Trophoblast cell (in vitro differentiated cells and primary cell): Measurements from ENCODE around the gene CST6.
"Not testable (repeated sequence)": the region's sequence is repeated elsewhere in the genome, so short reads cannot be mapped to it uniquely, and the experiment has no call there.

Experiments
- DNase-seq, 2 donors: peaks; one replicate each; pipeline ENCODE4 v3.0.0-alpha.2; 2016
- H2AFZ ChIP-seq: 2 replicates; pipeline ENCODE4 v1.6.1; 2013; ENCODE audit warnings: low read length, moderate library complexity, mild to moderate bottlenecking; ENCODE audit not compliant: insufficient read depth, poor library complexity
- H2AK5ac ChIP-seq: 2 replicates; pipeline ENCODE4 v1.6.1; 2013; ENCODE audit warnings: mild to moderate bottlenecking, low read length
- H2BK120ac ChIP-seq: 2 replicates; pipeline ENCODE4 v1.6.1; 2013; ENCODE audit warnings: low read length, mild to moderate bottlenecking, moderate library complexity; ENCODE audit not compliant: insufficient read depth, poor library complexity
- H2BK12ac ChIP-seq: 2 replicates; pipeline ENCODE4 v1.6.1; 2013; ENCODE audit warnings: mild to moderate bottlenecking, low read length, moderate library complexity
- H2BK5ac ChIP-seq: 2 replicates; pipeline ENCODE4 v1.6.1; 2013; ENCODE audit warnings: low read length, low read depth, moderate library complexity, mild to moderate bottlenecking; ENCODE audit not compliant: poor library complexity
- H3K14ac ChIP-seq: 2 replicates; pipeline ENCODE4 v1.6.1; 2013; ENCODE audit warnings: mild to moderate bottlenecking, low read length
- H3K18ac ChIP-seq: 2 replicates; pipeline ENCODE4 v1.6.1; 2013; ENCODE audit warnings: mild to moderate bottlenecking, low read length
- H3K23ac ChIP-seq: 2 replicates; pipeline ENCODE4 v1.6.1; 2013; ENCODE audit warnings: low read length
- H3K27ac ChIP-seq: 2 replicates; pipeline ENCODE4 v1.5.1; 2013; ENCODE audit warnings: low read depth, mild to moderate bottlenecking, inconsistent platforms, low read length, moderate library complexity
- H3K27me3 ChIP-seq: 2 replicates; pipeline ENCODE4 v1.6.1; 2013; ENCODE audit warnings: inconsistent platforms, mild to moderate bottlenecking, low read length, moderate library complexity; ENCODE audit not compliant: insufficient read depth
- H3K36me3 ChIP-seq, 2 experiments: 1 replicate in 1 of 2; 2 replicates in 1 of 2; pipeline ENCODE4 v1.6.1; 2013; ENCODE audit warnings: low read length in 2 of 2, mild to moderate bottlenecking in 2 of 2, moderate library complexity in 1 of 2; ENCODE audit not compliant: insufficient read depth in 2 of 2, control insufficient read depth in 1 of 2
- H3K4ac ChIP-seq: 2 replicates; pipeline ENCODE4 v1.6.1; 2013; ENCODE audit warnings: low read depth, mild to moderate bottlenecking, low read length, moderate library complexity
- H3K4me1 ChIP-seq, 2 experiments: 1 replicate in 1 of 2; 2 replicates in 1 of 2; pipeline ENCODE4 v1.6.1; 2013; ENCODE audit warnings: low read length in 2 of 2, mild to moderate bottlenecking in 2 of 2, moderate library complexity in 1 of 2; ENCODE audit not compliant: insufficient read depth in 2 of 2, control insufficient read depth in 1 of 2
- H3K4me2 ChIP-seq: 2 replicates; pipeline ENCODE4 v1.6.1; 2013; ENCODE audit warnings: inconsistent platforms, mild to moderate bottlenecking, low read length, moderate library complexity
- H3K4me3 ChIP-seq: 2 replicates; pipeline ENCODE4 v1.5.1; 2013; ENCODE audit warnings: mild to moderate bottlenecking, low read depth, low read length, inconsistent platforms
- H3K79me1 ChIP-seq: one replicate; pipeline ENCODE4 v1.6.1; 2013; ENCODE audit warnings: low read length
- H3K79me2 ChIP-seq: 2 replicates; pipeline ENCODE4 v1.6.1; 2013; ENCODE audit warnings: low read length, mild to moderate bottlenecking; ENCODE audit not compliant: control insufficient read depth, insufficient read depth, poor library complexity
- H3K9ac ChIP-seq: 2 replicates; pipeline ENCODE4 v1.6.1; 2013; ENCODE audit warnings: mild to moderate bottlenecking, low read length
- H3K9me3 ChIP-seq: 2 replicates; pipeline ENCODE4 v1.6.1; 2013; ENCODE audit warnings: low read depth, mild to moderate bottlenecking, control low read depth, inconsistent platforms, low read length; ENCODE audit not compliant: insufficient read depth
- H4K12ac ChIP-seq: 2 replicates; pipeline ENCODE4 v1.6.1; 2013; ENCODE audit warnings: low read depth, mild to moderate bottlenecking, low read length, moderate library complexity
- H4K8ac ChIP-seq: 2 replicates; pipeline ENCODE4 v1.6.1; 2013; ENCODE audit warnings: low read depth, mild to moderate bottlenecking, low read length, moderate library complexity
- H4K91ac ChIP-seq: one replicate; pipeline ENCODE4 v1.6.1; 2013; ENCODE audit warnings: low read depth, mild to moderate bottlenecking, low read length, moderate library complexity
- WGBS: extraction: QIAGEN DNeasy Blood & Tissue Kit; methylation state at CpG from one replicate; pipeline ENCODE4 v1.1.7; 2013; ENCODE audit warnings: missing lambda C conversion rate; ENCODE audit not compliant: insufficient read length, insufficient coverage; ENCODE audit errors: extremely low coverage; 5-methylcytosine and 5-hydroxymethylcytosine counted together

CST6 gene

DNA sequence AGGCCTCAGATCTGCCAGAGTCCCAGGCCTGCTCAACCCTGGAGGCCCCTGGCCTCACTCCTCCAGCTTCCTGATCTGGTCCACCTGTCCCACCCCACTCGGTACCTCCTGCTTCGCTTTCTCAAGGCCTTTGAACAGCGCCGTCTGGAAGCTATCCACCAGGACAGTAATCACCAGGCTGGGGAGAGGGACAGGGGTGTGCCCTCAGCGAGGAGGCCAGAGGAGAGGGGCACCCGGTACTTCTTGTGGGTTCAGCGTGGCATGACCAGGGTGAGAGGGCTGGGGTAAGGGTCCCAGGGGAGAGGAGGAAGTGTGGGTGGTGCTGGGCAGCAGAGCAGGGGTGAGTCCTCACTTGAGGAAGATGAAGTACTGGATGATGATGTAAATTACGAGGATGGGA lies 8.4 kb downstream of the CST6 start:
- H3K4me2 ChIP-seq = no peak overlapping the region
- no peaks in the 10 kb centered on the region for H3K27me3 ChIP-seq
- H2AFZ ChIP-seq = no peak overlapping the region
- no peak overlapping the region for H3K23ac ChIP-seq
- H4K12ac ChIP-seq = no peak overlapping the region
- H3K4ac ChIP-seq = no peak overlapping the region
- H3K79me2 ChIP-seq = no peaks in the 10 kb centered on the region
- H2AK5ac ChIP-seq = peak overlapping the region; percentile 72
- H3K4me3 ChIP-seq = no peak overlapping the region
- no peak overlapping the region for H3K27ac ChIP-seq
- H3K4me1 ChIP-seq = peaks cover 6 to 7% of the 10 kb centered on the region in 2 experiments
- no peak overlapping the region for H4K91ac ChIP-seq
- H3K9me3 ChIP-seq = peaks cover 2% of the 10 kb centered on the region
- peak overlapping the region; percentile 42 for H3K14ac ChIP-seq
- peak overlapping the region; percentile 71 for H2BK12ac ChIP-seq
- DNase-seq = no peak
- no peaks in the 10 kb centered on the region for H3K79me1 ChIP-seq
- no peak overlapping the region for H4K8ac ChIP-seq
- no peak overlapping the region for H2BK5ac ChIP-seq
- H2BK120ac ChIP-seq = peak overlapping the region; percentile 37
- H3K9ac ChIP-seq = no peak overlapping the region
- no CpG with 5 or more reads among the region's 8 CpGs for WGBS
- no peaks in the 10 kb centered on the region for H3K36me3 ChIP-seq
- no peak overlapping the region for H3K18ac ChIP-seq

DNA sequence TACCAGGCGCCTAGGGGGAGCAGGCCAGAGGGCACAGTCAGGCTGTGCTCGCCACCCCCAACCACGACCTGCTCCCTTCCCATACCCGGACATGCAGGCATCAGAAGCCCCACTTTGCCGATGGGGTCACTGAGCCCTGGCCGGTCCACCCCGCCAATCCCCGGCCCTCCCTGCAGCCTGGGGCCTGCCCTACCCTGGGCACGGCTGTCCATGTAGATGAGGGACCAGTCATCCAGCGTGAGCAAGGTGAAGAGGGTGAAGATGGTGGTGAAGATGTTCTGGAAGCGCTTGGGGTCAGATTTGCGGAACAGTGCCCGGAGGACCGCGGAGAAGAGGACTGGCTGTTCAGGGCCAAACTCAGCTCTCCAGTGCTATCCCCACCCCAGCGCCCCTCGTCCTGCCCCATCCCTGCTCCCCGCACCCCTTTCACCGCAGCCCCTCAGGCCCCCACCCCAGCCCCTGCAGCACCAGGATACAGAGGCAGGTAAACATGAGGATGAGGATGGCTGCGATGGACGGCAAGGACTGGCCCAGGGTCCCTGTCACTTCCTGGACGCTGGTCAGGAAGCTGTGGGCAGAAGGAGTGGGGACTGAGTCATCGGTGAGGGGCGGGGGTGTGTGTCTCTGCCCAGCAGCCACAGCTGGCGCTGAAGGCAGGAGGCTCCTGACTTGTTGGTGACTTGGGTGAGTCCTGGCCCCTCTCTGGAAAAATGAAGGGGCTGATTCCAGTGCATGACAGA lies 9.0 kb downstream of the CST6 start:
- H3K79me1 ChIP-seq = no peaks in the 10 kb centered on the region
- H3K79me2 ChIP-seq = no peaks in the 10 kb centered on the region
- peak overlapping the region; percentile 22 for H2AK5ac ChIP-seq
- DNase-seq = peak; percentile 78 to 79
- no peak overlapping the region for H3K23ac ChIP-seq
- no CpG with 5 or more reads among the region's 25 CpGs for WGBS
- H3K9me3 ChIP-seq = peaks cover 4% of the 10 kb centered on the region
- no peak overlapping the region for H3K4me2 ChIP-seq
- no peak overlapping the region for H3K4me3 ChIP-seq
- no peak overlapping the region for H2BK5ac ChIP-seq
- H3K14ac ChIP-seq = no peak overlapping the region
- H4K8ac ChIP-seq = no peak overlapping the region
- H4K12ac ChIP-seq = no peak overlapping the region
- no peaks in the 10 kb centered on the region for H3K27me3 ChIP-seq
- peaks cover 0 to 3% of the 10 kb centered on the region in 2 experiments for H3K4me1 ChIP-seq
- H3K27ac ChIP-seq = no peak overlapping the region
- no peak overlapping the region for H3K9ac ChIP-seq
- H2BK12ac ChIP-seq = peak overlapping the region; percentile 71
- no peak overlapping the region for H3K4ac ChIP-seq
- no peak overlapping the region for H4K91ac ChIP-seq
- H2BK120ac ChIP-seq = no peak overlapping the region
- no peak overlapping the region for H2AFZ ChIP-seq
- H3K18ac ChIP-seq = no peak overlapping the region
- H3K36me3 ChIP-seq = no peaks in the 10 kb centered on the region

DNA sequence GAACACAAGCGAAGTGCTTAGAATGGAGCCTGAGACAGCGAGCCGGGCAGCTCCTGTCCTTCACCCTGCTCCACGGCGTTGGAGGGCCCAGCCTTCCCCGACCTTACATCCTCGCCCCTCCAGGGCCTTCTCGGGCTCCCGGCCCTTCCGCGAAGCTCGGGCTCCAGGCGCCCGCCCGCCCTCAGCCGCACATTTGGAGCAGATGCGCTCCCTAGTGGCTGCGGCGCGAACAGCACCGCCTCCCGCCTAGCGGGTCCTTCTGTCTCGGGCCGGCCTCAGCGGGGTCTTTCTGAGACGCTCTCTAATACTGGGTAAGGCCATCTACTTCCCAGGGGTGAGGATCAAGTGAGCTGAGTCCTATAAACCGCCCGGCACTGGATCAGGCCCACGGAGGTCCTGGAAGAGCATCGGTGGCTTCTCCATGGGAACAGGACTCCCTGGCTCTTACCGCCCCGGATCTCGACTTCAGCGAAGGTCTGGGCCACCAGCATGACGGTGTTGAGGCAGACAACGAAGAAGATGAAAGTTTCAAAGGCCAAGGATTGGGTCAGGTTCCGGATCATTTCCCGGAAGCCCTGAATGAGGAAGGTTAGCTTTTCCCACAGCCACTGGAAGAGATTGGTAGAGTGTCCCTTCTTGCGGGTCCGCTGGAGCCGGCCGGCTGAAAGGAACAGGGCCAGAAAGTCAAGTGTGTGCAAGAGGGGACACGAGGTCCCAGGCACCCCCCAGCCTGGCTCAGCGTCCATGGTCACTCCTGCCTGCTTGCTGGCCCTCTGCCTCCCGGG lies 10.8 kb downstream of the CST6 start:
- H3K79me1 ChIP-seq = no peaks in the 10 kb centered on the region
- no peak overlapping the region for H3K4ac ChIP-seq
- H3K9me3 ChIP-seq = peaks cover 7% of the 10 kb centered on the region
- H3K9ac ChIP-seq = no peak overlapping the region
- no peak overlapping the region for H3K14ac ChIP-seq
- no peaks in the 10 kb centered on the region for H3K79me2 ChIP-seq
- peak overlapping the region; percentile 29 for H2BK12ac ChIP-seq
- no peak overlapping the region for H3K18ac ChIP-seq
- H4K91ac ChIP-seq = no peak overlapping the region
- no peak overlapping the region for H3K27ac ChIP-seq
- H3K36me3 ChIP-seq = no peaks in the 10 kb centered on the region
- H4K8ac ChIP-seq = peak overlapping the region; percentile 90
- H3K23ac ChIP-seq = no peak overlapping the region
- H2BK5ac ChIP-seq = no peak overlapping the region
- no peak overlapping the region for H3K4me2 ChIP-seq
- peak overlapping the region; percentile 74 for H4K12ac ChIP-seq
- no peaks in the 10 kb centered on the region for H3K4me1 ChIP-seq
- WGBS = no CpG with 5 or more reads among the region's 46 CpGs
- no peak overlapping the region for H2BK120ac ChIP-seq
- H3K27me3 ChIP-seq = no peaks in the 10 kb centered on the region
- DNase-seq = peak; percentile 80 to 92
- no peak overlapping the region for H3K4me3 ChIP-seq
- H2AFZ ChIP-seq = no peak overlapping the region
- no peak overlapping the region for H2AK5ac ChIP-seq

DNA sequence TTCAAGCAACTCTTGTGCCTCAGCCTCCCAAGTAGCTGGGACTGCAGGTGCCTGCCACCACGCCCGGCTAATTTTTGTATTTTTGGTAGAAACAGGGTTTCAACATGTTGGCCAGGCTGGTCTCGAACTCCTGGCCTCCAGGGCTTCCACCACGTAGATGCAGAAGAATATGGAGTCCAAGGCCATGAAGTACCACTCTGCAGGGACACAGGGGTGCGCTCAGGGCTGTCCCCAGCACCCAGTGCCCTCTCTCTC lies 11.3 kb downstream of the CST6 start:
- H3K27me3 ChIP-seq, H3K9ac ChIP-seq, H3K23ac ChIP-seq, H3K27ac ChIP-seq, H3K9me3 ChIP-seq, H3K14ac ChIP-seq, H3K79me1 ChIP-seq, H2BK120ac ChIP-seq, H2BK5ac ChIP-seq, DNase-seq, H3K4me3 ChIP-seq, H2AK5ac ChIP-seq, H4K8ac ChIP-seq, H3K79me2 ChIP-seq, H4K12ac ChIP-seq, H2BK12ac ChIP-seq, H3K4me2 ChIP-seq, H3K18ac ChIP-seq, H3K36me3 ChIP-seq, H2AFZ ChIP-seq, H3K4me1 ChIP-seq, H3K4ac ChIP-seq, H4K91ac ChIP-seq: not testable (repeated sequence)
- no CpG with 5 or more reads among the region's 5 CpGs for WGBS
